H1 (cell line): Measurements from ENCODE around the gene TOP2B.

ENCODE experiments used
- CBX5 ChIP-seq: fragments of 300-800, 300-1000 bp; sonication (generic); IDR thresholded peaks from 2 replicates; pipeline ENCODE4 v1.7.1; 2016; ENCODE audit warnings: antibody characterized with exemption, low read length, low read depth
- EZH2 ChIP-seq: fragments of 200-600 bp; sonication (generic); IDR thresholded peaks from 2 replicates; pipeline ENCODE4 v1.7.1; 2012; ENCODE audit warnings: low read depth, mild to moderate bottlenecking, moderate library complexity, low read length, inconsistent platforms; ENCODE audit not compliant: severe bottlenecking
- TCF12 ChIP-seq: IDR thresholded peaks from 2 replicates; pipeline ENCODE4 v1.6.1; 2011; ENCODE audit warnings: low read depth, mild to moderate bottlenecking, low read length
- YY1 ChIP-seq: IDR thresholded peaks from 2 replicates; pipeline ENCODE4 v1.6.1; 2011; ENCODE audit warnings: low read depth, mild to moderate bottlenecking, low read length
- TF ChIP-seq, protein P1 (sequence below), 3 experiments: IDR thresholded peaks; 1 replicate in 2 of 3; 2 replicates in 1 of 3; pipeline versions ENCODE4 v1.5.1 to v1.6.1; 2011; ENCODE audit warnings: low read length in 3 of 3, mild to moderate bottlenecking in 3 of 3, inconsistent platforms in 2 of 3, low read depth in 1 of 3, moderate library complexity in 1 of 3; ENCODE audit not compliant: insufficient read depth in 1 of 3; ENCODE audit errors: control extremely low read depth in 1 of 3

DNA sequence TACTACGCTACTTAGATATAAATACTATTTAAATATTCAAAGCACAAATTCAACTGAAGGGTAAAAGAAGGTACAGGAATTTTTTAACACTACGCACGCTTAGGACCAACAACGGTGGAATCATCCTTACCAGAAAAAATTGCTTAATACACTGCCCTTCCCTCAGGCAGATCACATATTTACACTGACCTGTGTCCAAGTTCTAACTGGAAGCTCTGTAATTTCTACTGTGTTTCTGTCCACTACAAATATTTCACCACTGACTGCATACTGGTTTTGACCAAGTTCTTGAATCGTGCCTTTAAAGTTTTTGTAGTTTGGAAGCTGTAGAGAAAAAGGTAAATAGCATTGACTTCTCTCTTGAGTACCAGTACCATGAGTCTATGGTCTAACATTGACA is 44.2 kb downstream of the TOP2B start:
- TF ChIP-seq TCF12 (no peak), YY1 (no peak), CBX5 (no peak), EZH2 (no peak)
- TF ChIP-seq, protein P1, sequence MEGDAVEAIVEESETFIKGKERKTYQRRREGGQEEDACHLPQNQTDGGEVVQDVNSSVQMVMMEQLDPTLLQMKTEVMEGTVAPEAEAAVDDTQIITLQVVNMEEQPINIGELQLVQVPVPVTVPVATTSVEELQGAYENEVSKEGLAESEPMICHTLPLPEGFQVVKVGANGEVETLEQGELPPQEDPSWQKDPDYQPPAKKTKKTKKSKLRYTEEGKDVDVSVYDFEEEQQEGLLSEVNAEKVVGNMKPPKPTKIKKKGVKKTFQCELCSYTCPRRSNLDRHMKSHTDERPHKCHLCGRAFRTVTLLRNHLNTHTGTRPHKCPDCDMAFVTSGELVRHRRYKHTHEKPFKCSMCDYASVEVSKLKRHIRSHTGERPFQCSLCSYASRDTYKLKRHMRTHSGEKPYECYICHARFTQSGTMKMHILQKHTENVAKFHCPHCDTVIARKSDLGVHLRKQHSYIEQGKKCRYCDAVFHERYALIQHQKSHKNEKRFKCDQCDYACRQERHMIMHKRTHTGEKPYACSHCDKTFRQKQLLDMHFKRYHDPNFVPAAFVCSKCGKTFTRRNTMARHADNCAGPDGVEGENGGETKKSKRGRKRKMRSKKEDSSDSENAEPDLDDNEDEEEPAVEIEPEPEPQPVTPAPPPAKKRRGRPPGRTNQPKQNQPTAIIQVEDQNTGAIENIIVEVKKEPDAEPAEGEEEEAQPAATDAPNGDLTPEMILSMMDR (IDR thresholded peaks at IDR 0.05; ENCODE audit: control extremely low read depth in 1 of 3, insufficient read depth in 1 of 3, low read depth in 1 of 3, low read length in 3 of 3), result no peak
